ENCODE data around the gene SSR4. TPM values are rescaled to one million over a fixed set of nuclear protein-coding genes. Genes with fewer than 3 reads are reported as not detected.
A peak's percentile ranks its signal among the peaks of the same experiment; 100 is the strongest.
"Not testable (repeated sequence)": the region's sequence is repeated elsewhere in the genome, so short reads cannot be mapped to it uniquely, and the experiment has no call there.

SSR4 gene
- 100 to 1,000 TPM; 219 to 238 TPM for total RNA-seq

DNA sequence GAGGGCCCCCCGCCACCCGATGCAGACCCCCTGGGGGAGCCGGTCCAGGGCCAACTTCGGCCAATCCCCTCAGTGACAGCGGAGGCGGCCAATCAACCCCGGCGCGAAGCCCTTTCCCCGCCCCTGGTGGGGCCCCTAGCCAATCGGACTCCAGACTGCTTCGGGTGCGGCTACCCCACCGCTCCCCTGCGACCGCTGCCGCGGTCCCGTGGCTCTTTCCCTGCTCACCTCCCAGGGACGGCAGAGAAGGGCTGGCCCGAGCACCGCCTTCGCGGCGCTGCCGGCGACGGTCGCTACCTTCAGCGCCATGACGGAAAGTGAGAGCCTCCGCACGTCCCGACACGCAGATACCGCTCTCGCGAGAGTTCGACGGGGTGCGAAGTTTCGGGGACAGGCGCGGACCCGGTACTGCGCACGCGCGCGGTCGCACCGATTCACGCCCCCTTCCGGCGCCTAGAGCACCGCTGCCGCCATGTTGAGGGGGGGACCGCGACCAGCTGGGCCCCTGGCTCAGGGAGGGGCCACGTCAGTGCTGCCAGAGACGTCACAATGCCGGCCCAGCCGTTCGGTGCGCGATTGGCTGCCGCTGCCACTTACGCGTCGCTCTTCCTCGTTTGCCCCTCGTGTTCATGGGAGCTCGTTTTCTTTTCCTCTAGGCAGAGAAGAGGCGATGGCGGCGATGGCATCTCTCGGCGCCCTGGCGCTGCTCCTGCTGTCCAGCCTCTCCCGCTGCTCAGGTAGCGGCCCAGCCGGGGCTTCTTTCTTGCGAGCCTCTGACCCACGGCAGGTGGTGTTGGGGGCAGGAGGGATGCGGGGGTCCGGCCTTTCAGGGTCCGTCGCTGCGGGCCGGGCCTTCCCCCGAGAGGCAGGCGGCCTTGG is at the start of gene SSR4, which contains the start of gene IDH3G:
TSS of gene SSR4 (plus strand) at position 651 of the 879 bp plus-strand sequence. CDS start at position 671, 20 bp downstream.
TSS of gene IDH3G (minus strand) at position 358 of the 879 bp plus-strand sequence. CDS start at position 309, 49 bp downstream.
- no peaks in the 10 kb centered on the region for H3K27me3 ChIP-seq
- TF ChIP-seq, protein P1, sequence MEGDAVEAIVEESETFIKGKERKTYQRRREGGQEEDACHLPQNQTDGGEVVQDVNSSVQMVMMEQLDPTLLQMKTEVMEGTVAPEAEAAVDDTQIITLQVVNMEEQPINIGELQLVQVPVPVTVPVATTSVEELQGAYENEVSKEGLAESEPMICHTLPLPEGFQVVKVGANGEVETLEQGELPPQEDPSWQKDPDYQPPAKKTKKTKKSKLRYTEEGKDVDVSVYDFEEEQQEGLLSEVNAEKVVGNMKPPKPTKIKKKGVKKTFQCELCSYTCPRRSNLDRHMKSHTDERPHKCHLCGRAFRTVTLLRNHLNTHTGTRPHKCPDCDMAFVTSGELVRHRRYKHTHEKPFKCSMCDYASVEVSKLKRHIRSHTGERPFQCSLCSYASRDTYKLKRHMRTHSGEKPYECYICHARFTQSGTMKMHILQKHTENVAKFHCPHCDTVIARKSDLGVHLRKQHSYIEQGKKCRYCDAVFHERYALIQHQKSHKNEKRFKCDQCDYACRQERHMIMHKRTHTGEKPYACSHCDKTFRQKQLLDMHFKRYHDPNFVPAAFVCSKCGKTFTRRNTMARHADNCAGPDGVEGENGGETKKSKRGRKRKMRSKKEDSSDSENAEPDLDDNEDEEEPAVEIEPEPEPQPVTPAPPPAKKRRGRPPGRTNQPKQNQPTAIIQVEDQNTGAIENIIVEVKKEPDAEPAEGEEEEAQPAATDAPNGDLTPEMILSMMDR (IDR thresholded peaks at IDR 0.05): peak in 1 of 2 donors; percentile 15
- peaks cover 3 to 4% of the 10 kb centered on the region in 2 donors for H3K9me3 ChIP-seq
- peaks cover 0 to 22% of the 10 kb centered on the region in 2 donors for H3K4me1 ChIP-seq
- peak within 1 kb of the TSS; percentile 61 to 63 for H3K4me3 ChIP-seq
- H3K27ac ChIP-seq: peak within 1 kb of the TSS; percentile 91 to 92
- peak; percentile 93 for DNase-seq (ENCODE audit: low spot score)
- H3K36me3 ChIP-seq: peaks cover 4% of the 10 kb centered on the region

DNA sequence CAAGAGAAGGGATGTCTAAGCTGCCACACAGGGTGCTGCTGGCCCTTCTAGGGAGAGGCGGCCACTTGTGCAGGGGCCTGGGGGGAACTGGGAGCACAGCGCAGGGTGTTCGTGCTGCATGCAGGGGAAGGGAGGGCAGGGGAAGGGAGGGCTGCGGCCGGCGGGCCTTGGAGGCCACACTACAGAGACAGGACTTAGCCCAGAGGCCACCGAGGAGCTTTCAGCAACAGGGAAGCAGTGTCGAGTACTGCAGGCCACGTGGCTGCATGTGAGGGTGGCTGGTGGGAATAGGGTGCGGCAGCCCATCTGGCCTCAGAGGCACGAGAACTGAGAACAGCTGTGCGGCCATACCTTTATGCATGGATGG is 49.4 kb upstream of the SSR4 start:
- H3K9me3 ChIP-seq; H3K27ac ChIP-seq; H3K36me3 ChIP-seq; DNase-seq (ENCODE audit: low spot score); H3K27me3 ChIP-seq; H3K4me3 ChIP-seq; H3K4me1 ChIP-seq: not testable (repeated sequence)

DNA sequence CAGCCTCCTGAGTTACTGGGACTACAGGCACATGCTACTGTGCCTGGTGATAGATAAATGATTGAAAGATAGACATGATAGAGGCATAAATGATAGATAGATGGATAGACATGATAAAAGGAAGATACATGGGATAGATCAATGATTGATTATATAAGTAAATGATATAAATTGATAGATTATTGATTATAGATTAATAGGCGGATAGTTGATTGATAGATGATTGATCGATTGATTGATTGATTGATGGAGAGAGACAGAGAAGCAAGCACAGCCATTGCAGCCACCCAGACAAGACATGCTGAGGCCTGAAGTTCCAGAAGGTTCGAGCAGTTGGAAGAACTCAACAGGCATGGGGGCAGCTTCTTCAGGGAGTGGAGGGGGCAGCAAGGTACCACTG is 48.1 kb upstream of the SSR4 start:
- Histone ChIP-seq H3K9me3 (no peaks in the 10 kb centered on the region), H3K27ac (no peak overlapping the region), H3K27me3 (no peaks in the 10 kb centered on the region), H3K4me3 (no peak overlapping the region), H3K36me3 (no peaks in the 10 kb centered on the region), H3K4me1 (peaks cover 0 to 7% of the 10 kb centered on the region in 2 donors)
- DNase-seq (ENCODE audit: low spot score): no peak
- TF ChIP-seq, protein P1 (IDR thresholded peaks at IDR 0.05): no peak

DNA sequence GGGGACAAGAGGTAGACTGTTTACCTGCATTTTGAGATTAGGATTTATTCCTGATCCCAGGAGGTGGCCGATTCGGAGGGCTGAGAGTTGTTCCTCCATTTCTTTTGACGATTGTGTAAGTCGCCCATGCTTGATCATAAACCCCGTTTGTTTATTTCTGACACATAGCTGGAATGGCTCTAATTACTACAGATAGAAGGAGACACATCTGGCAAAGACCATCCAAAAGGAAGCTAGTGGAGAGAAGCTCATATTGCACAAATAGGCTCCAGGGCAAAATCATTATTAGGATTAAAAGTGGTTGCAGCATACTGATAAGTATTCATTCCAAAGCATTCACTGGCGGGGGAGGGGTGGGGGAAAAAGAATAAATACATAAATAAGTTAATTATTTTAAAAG is 47.5 kb upstream of the SSR4 start:
- H3K36me3 ChIP-seq; H3K4me1 ChIP-seq; DNase-seq (ENCODE audit: low spot score): not testable (repeated sequence)

GRCh38 chrX:153749017-153749416 is 45.5 kb upstream of the SSR4 start:
- not testable (repeated sequence) for H3K9me3 ChIP-seq; DNase-seq (ENCODE audit: low spot score); H3K27me3 ChIP-seq; H3K27ac ChIP-seq; H3K36me3 ChIP-seq; H3K4me3 ChIP-seq; H3K4me1 ChIP-seq

More for the DNA sequence above, 47.5 kb upstream of the SSR4 start:
- H3K27me3 ChIP-seq, H3K9me3 ChIP-seq, H3K27ac ChIP-seq, H3K4me3 ChIP-seq: not testable (repeated sequence)

GRCh38 chrX:153750127-153750774 is 44.2 kb upstream of the SSR4 start:
- no peak overlapping the region for H3K27ac ChIP-seq
- TF ChIP-seq, protein P1 (IDR thresholded peaks at IDR 0.05): no peak
- H3K4me3 ChIP-seq: no peak overlapping the region
- H3K4me1 ChIP-seq: no peaks in the 10 kb centered on the region
- no peaks in the 10 kb centered on the region for H3K9me3 ChIP-seq
- DNase-seq (ENCODE audit: low spot score): no peak
- no peaks in the 10 kb centered on the region for H3K36me3 ChIP-seq
- H3K27me3 ChIP-seq: no peaks in the 10 kb centered on the region

GRCh38 chrX:153755136-153755535 is 39.3 kb upstream of the SSR4 start:
- Histone ChIP-seq H3K27me3 (no peaks in the 10 kb centered on the region), H3K36me3 (no peaks in the 10 kb centered on the region), H3K4me3 (no peak overlapping the region), H3K9me3 (peaks cover 0 to 20% of the 10 kb centered on the region in 2 donors), H3K4me1 (no peaks in the 10 kb centered on the region), H3K27ac (no peak overlapping the region)
- TF ChIP-seq, protein P1 (IDR thresholded peaks at IDR 0.05): no peak
- no peak for DNase-seq (ENCODE audit: low spot score)

Data from right atrium auricular region (tissue), 2 donors.